Breast epithelium (tissue), 4 donors: Measurements from ENCODE around the gene IL20. TPM values are rescaled to one million over a fixed set of nuclear protein-coding genes. Genes with fewer than 3 reads are reported as not detected.

Experiments
- DNase-seq, 2 donors: peaks; one replicate each; pipeline ENCODE4 v3.0.0-alpha.2; 2019; ENCODE audit warnings: low spot score in 2 of 2
- H3K27ac ChIP-seq, 2 donors: fragments of 200-600 bp; sonication (generic) in 1 of 2; one replicate each; pipeline ENCODE4 v1.5.1; 2016 to 2019; ENCODE audit warnings: mild to moderate bottlenecking in 1 of 2
- H3K27me3 ChIP-seq, 2 donors: fragments of 200-600 bp; sonication (generic) in 1 of 2; one replicate each; pipeline versions ENCODE4 v1.5.1 to v1.6.0; 2017 to 2019; ENCODE audit warnings: control low read depth in 1 of 2, mild to moderate bottlenecking in 1 of 2
- H3K36me3 ChIP-seq: fragments of 200-600 bp; one replicate; pipeline ENCODE4 v1.5.1; 2019
- H3K4me1 ChIP-seq, 2 donors: fragments of 200-600 bp; sonication (generic); one replicate each; pipeline ENCODE4 v1.5.1; 2016 to 2019; ENCODE audit warnings: control low read depth in 1 of 2
- H3K4me3 ChIP-seq, 3 donors: fragments of 200-600 bp; sonication (generic); 1 replicate in 2 of 3; 2 replicates in 1 of 3; pipeline ENCODE4 v1.5.1; 2016 to 2019; ENCODE audit warnings: mild to moderate bottlenecking in 3 of 3, moderate library complexity in 2 of 3
- H3K9me3 ChIP-seq, 2 donors: fragments of 200-600 bp; sonication (generic) in 1 of 2; one replicate each; pipeline ENCODE4 v1.5.1; 2016 to 2019; ENCODE audit warnings: control low read depth in 1 of 2
- POLR2A ChIP-seq: fragments of 450-650 bp; IDR thresholded peaks from one replicate; pipeline ENCODE4 v1.6.1; 2016; ENCODE audit warnings: antibody characterized with exemption, mild to moderate bottlenecking, moderate library complexity
- POLR2AphosphoS5 ChIP-seq, 3 donors: sonication (generic); formaldehyde crosslinking; IDR thresholded peaks; one replicate each; pipeline ENCODE4 v1.6.1; 2017; ENCODE audit warnings: antibody characterized with exemption in 3 of 3
- intact Hi-C: fragments of 100-400 bp; cut with DNase I; formaldehyde crosslinking; loops from one replicate; pipeline ENCODE4 v1.15.1; 2023; ENCODE audit warnings: low total_unique reads
- total RNA-seq, 3 donors: library from RNA; depleted of rRNA; stranded (reverse); fragments of >200 nt; gene quantifications; one replicate each; pipeline ENCODE4 v1.1.0, GENCODE V29; 2016
- TF ChIP-seq, protein P1 (sequence below), 3 donors: fragments of 450-650 bp; IDR thresholded peaks; one replicate each; pipeline ENCODE4 v1.5.1; 2016 to 2017; ENCODE audit warnings: antibody characterized with exemption in 3 of 3, mild to moderate bottlenecking in 3 of 3, moderate library complexity in 3 of 3

IL20 gene
- total RNA-seq, 3 donors from 2014 or later = 1.5 TPM; not detected in 2

DNA sequence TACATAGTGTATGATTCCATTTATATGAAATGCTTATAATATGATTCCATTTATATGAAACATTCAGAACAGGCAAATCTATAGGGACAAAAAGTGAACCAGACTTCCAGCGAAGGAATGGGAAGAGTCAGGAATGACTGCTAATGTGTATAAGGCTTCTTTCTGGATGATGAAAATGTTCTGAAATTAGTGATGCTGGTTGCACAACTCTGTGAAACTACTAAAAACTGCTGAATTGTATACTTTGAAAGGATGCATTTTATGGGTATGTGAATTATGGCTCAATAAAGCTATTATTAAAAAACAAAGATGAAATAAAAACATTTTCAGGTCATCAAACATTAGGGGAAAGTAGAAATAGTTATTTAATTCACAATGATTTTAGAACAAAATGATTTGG is 17.7 kb downstream of the IL20 start:
- DNase-seq = no peak
- no peak for TF ChIP-seq POLR2A
- TF ChIP-seq POLR2AphosphoS5 (IDR thresholded peaks at IDR 0.05) = no peak
- TF ChIP-seq, protein P1, sequence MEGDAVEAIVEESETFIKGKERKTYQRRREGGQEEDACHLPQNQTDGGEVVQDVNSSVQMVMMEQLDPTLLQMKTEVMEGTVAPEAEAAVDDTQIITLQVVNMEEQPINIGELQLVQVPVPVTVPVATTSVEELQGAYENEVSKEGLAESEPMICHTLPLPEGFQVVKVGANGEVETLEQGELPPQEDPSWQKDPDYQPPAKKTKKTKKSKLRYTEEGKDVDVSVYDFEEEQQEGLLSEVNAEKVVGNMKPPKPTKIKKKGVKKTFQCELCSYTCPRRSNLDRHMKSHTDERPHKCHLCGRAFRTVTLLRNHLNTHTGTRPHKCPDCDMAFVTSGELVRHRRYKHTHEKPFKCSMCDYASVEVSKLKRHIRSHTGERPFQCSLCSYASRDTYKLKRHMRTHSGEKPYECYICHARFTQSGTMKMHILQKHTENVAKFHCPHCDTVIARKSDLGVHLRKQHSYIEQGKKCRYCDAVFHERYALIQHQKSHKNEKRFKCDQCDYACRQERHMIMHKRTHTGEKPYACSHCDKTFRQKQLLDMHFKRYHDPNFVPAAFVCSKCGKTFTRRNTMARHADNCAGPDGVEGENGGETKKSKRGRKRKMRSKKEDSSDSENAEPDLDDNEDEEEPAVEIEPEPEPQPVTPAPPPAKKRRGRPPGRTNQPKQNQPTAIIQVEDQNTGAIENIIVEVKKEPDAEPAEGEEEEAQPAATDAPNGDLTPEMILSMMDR (IDR thresholded peaks at IDR 0.05) = no peak
- intact Hi-C loops = no loop called here
- no peaks in the 10 kb centered on the region for H3K4me1 ChIP-seq
- H3K27ac ChIP-seq = no peak overlapping the region
- no peak overlapping the region for H3K4me3 ChIP-seq
- peaks cover 4 to 11% of the 10 kb centered on the region in 2 donors for H3K9me3 ChIP-seq
- H3K36me3 ChIP-seq = no peaks in the 10 kb centered on the region
- no peaks in the 10 kb centered on the region for H3K27me3 ChIP-seq

DNA sequence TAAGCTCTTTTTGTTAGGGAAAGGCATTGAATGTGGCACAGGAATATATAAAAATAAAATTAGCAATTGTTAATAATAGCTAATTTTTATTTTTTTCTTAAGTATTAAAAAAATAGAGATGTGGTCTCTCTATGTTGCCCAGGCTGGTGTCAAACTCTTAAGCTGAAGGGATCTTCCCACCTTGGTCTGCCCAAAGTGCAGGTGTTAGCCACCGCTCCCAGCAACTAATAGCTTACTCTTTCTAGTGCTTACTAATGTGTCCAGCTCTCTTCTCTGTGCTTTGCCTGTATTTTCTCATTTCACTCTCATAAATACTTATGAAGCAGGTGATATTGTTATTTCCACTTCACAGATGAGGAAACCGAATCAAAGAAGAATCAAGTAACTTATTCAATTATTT is 18.5 kb downstream of the IL20 start:
- no peak for DNase-seq
- intact Hi-C loops = no loop called here
- TF ChIP-seq POLR2AphosphoS5 (IDR thresholded peaks at IDR 0.05) (no peak), POLR2A (no peak)
- TF ChIP-seq, protein P1 (IDR thresholded peaks at IDR 0.05) = no peak
- H3K27ac ChIP-seq = no peak overlapping the region
- peaks cover 0 to 4% of the 10 kb centered on the region in 2 donors for H3K9me3 ChIP-seq
- H3K4me3 ChIP-seq = no peak overlapping the region
- H3K36me3 ChIP-seq = no peaks in the 10 kb centered on the region
- H3K4me1 ChIP-seq = no peaks in the 10 kb centered on the region
- no peaks in the 10 kb centered on the region for H3K27me3 ChIP-seq

DNA sequence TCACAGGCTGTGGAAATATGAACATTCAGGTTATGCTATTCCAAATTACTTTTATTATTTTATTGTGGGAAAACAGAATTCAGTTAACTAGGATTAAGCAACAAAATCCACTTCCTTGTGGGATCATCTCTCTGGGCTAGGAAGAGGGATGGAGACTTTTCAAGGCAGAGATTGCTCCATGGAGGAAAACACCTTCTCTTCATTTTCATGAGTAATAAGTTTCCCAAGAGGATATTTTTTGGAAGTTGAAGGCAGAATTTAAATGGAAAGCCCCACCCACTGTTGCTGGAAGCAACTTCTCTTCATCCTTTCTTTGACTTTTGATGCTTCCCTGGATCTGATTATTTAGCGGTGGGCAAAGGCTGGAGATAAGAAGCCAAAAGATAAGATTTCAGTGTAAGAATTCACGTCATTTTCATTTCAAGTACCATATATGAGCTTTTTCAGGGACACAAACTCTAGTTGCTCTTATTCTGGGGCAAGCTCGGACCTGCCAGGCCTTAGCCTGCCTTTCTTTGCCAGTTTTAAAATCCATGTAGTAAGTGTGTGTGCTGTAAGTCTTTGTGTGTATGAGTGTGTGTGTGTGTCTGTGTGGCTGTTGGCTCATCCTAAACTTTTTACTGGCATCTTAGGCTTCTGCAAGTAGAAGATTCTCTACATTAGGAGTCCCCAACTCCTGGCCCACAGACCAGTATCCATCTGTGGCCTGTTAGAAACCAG is 20.1 kb downstream of the IL20 start:
- DNase-seq = peak in 1 of 2 donors; percentile 54
- Histone ChIP-seq H3K9me3 (no peaks in the 10 kb centered on the region), H3K4me1 (no peaks in the 10 kb centered on the region), H3K36me3 (no peaks in the 10 kb centered on the region), H3K27ac (peak overlapping the region; percentile 48 to 55), H3K4me3 (no peak overlapping the region), H3K27me3 (no peaks in the 10 kb centered on the region)
- intact Hi-C loops = no loop called here
- TF ChIP-seq POLR2AphosphoS5 (IDR thresholded peaks at IDR 0.05) = no peak
- no peak for TF ChIP-seq POLR2A
- TF ChIP-seq, protein P1 (IDR thresholded peaks at IDR 0.05) = no peak

DNA sequence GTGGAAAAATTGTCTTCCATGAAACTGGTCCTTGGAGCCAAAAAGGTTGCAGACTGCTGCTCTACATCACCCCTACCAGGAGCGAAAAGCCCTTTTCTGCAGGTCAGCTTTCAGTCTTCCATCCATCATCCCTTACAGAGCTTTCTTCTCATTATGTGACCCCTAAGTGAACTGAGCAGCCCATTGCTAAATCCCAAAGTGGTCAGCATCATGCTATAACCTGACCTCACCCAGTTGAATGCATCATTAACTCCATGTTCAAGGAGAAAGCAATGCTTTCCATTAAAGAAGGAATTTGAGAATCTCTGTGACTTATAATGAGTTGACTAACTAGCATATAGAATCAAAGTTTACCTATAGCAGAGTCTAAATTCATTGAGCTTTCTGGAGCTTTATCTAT is 21.4 kb downstream of the IL20 start:
- TF ChIP-seq POLR2A = no peak
- TF ChIP-seq, protein P1 (IDR thresholded peaks at IDR 0.05) = no peak
- TF ChIP-seq POLR2AphosphoS5 (IDR thresholded peaks at IDR 0.05) = no peak
- H3K36me3 ChIP-seq = no peaks in the 10 kb centered on the region
- no peak overlapping the region for H3K27ac ChIP-seq
- H3K9me3 ChIP-seq = no peaks in the 10 kb centered on the region
- no peaks in the 10 kb centered on the region for H3K4me1 ChIP-seq
- no peak for DNase-seq
- no peak overlapping the region for H3K4me3 ChIP-seq
- intact Hi-C loops = no loop called here
- H3K27me3 ChIP-seq = no peaks in the 10 kb centered on the region

DNA sequence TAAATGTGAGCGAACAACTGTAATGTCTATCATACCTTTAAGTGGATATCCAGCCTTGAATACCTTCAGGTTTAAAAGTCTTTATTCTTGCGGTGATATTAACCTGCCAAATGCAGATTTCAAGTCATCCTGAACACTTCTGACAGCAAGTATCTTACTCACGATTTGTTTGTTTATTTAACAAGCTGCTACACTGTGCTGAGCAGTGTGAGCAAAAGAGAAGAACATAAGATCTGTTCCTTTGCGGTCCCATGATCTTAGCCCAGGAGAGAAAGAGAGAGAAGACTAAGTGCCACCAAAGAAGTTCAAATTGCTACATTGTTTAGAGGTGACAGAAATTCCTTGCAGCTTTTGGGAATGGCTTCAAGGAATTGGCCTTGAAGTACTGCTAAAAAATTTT is 22.3 kb downstream of the IL20 start:
- TF ChIP-seq POLR2A (no peak), POLR2AphosphoS5 (IDR thresholded peaks at IDR 0.05) (no peak)
- TF ChIP-seq, protein P1 (IDR thresholded peaks at IDR 0.05) = no peak
- Histone ChIP-seq H3K36me3 (no peaks in the 10 kb centered on the region), H3K27me3 (no peaks in the 10 kb centered on the region), H3K27ac (no peak overlapping the region), H3K9me3 (no peaks in the 10 kb centered on the region), H3K4me1 (no peaks in the 10 kb centered on the region), H3K4me3 (no peak overlapping the region)
- intact Hi-C loops = no loop called here
- no peak for DNase-seq
